HG03159 (cell line): ENCODE measurements around the gene UAP1L1.
"Not testable (repeated sequence)": the region's sequence is repeated elsewhere in the genome, so short reads cannot be mapped to it uniquely, and the experiment has no call there.

Experiments
- ATAC-seq: cut with Tn5 transposase; IDR thresholded peaks from one replicate; pipeline ENCODE4 v1.9.1; 2021; ENCODE audit warnings: mild to moderate bottlenecking, moderate library complexity; ENCODE audit not compliant: unreplicated experiment

UAP1L1 gene

DNA sequence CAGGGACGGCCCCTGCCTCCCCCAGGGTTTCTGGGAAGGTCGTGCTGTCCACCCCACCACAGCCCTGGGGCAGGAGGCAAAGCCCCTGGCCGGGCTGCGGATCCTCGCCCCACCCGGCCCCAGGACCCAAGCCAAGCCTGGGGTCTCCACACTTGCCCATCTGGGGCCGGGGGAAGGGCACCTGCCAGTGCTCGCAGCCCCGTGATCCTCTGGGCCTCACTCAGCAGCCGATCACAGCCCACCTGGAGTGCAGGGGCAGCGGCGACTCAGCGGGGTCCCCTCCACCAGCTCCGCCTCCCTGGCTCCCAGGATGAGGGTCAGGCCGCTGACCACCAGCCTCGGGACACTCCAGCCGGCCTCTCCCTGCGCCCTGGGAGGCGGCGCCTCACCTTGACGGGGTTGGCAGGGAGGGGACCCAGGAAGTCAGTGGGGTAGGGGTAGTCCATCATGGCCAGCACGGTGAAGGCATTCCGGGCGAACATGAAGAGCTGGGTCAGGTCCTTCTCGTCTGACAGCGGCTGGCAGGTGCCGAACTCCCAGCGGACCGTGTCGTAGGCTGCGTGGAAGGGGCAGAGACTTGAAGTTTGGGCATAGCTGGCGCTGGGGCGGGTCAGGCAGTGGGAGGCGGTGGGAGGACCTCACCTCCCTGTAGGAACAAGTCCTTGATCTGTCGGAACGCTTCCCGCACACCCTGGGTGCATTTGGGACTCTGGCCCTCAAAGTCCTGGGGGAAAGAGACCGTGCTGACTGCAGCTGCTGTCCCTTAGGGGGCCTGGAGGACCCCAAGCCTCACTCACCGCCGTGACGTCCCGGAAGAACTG, 35.5 kb downstream of the UAP1L1 start:
- no peak for ATAC-seq

DNA sequence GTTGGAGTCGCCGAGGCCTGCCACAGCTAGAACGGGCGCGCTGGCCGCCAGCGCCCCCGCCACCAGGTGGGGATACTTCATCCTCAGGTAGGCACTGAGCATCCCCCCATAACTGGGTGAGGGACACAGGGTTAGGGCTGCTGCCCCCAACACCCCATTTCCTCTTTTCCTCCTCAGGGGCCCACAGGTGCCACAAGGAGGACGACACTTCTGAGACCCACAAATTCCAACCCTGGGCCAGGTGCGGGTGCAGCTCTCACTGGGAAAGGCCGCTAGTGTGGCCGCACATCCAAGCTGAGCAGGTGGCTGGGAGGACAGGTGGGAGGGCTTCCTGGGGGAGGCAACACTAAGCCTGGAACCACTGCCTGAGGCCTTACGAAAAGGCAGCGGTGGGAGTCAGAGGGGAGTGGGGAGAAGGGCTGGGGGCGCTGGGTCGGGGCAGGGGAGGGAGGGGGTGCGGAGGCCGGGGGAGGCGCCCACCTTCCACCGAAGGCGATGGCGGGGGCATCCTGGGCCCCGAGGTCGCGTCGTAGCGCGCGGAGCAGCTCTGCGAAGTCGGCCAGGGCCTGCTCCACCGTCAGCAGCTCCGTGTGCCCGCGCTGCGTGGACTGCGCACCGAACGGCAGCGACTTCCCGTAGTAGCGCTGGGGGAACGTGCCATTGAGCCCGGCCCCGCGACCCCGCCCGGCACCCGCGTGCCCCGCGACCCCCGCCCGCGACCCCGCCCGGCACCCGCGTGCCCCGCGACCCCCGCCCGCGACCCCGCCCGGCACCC, 36.3 kb downstream of the UAP1L1 start:
- ATAC-seq: no peak

DNA sequence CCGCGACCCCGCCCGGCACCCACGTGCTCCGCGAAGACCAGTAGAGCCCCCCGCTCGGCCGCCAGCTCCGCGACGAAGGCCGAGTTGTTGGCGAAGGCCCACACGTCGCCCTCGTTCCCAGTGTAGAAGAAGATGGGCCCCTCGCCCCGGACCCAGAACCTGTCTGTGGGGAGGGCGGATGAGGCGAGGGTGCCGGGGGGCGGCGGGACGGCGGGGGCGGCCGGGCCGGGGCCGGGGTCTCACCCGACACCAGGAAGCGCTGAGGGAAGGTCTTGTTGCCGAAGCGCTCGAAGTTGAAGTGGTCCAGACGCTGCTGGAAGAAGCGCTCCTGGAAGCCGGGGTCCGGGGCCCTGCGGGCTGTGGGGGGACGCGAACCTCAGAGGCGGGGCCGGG, 36.9 kb downstream of the UAP1L1 start:
- ATAC-seq: peak; percentile 12

DNA sequence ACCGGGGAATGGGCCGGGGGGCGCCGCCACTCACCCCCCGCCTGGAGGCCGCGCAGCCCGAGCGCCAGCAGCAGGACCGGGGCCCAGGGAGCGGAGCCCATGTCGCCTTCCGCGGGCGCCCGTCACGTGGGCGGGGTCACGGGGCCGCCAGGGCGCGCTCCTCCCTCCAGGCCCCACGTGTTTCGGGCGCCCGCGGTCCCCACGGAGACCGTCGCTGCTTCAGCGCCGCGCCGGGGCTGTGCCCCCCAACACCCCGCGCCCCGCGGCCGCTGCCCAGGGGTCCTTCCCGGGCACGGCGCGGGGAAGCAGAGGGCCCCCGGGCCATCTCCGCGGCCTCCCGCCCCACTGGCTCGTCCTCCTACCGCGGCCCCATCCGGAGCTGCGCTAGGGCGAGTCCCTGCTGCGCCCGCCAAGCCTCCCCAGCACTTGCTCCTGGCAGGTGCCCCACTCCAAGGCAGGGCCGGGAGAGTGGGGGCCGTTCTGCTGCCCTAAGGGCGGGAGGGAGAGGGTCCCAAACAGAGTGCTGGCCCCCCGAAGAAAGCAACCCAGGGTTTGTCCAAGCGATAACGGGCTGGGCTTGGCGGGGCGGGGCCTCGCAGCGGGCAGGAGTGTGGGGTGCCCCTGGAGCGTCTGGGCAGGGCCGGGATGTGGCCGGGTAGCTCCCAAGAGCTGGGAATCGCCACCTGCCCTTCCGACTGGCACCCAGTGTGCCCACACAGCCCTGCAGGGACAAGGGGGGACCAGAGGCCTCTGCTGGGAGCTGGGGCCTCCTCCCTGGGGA, 37.5 kb downstream of the UAP1L1 start, which contains the start of gene DPP7:
Gene DPP7, minus strand, starts transcription at position 121 of the 781 bp plus-strand sequence. Its CDS starts 20 bp downstream, at position 101.
- peak; percentile 64 for ATAC-seq

DNA sequence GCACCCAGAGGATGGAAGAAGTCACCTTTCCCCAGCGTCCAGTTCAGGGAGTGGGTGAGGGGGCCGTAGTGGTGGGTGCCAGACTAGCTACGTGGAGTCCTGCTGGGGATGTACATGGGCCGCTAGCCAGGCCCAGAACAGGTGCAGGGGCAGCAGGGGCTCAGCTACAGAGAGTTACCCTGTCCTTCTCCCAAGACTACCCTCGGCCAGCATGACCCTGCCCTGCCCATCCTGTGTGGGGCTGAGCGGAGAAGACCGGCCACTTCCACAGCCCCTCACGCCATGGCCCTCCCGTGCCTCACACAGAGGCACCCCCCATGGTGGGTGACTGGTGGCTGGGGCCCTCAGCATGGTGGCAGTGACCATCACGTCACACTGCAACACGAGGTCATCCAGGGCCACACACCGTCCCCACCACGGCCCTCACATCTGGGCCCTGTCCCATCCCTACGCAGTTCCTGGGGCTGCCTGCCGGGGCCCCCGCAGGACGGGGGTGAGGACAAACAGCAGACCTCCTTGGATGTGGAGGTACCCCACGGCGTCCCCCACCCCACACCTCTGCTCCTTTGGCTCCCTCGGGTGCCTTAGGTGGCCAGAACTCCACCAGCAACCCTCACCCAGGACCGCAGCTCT, 38.2 kb downstream of the UAP1L1 start:
- no peak for ATAC-seq

DNA sequence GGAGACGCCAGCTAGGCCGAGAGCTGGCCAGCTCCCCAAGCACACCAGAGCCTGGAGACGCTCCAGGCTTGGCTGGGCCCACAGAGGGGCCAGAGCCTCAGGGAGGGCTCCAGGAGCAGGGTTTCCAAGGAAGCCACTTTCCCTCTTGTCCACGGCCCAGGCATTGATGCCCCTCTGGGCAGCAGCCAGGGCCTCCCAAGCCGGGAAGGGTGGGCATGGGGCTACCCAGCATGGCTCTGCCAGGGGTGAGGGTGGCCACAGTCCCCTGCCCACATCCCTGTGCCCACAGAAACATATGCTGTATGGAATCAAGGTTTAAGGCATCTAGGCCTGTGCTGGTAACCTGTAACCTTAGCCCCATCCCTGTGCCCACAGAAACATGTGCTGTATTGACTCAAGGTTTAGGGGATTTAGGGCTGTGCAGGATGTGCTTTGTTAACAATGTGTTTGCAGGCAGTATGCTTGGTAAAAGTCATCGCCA, 38.8 kb downstream of the UAP1L1 start:
- no peak for ATAC-seq

DNA sequence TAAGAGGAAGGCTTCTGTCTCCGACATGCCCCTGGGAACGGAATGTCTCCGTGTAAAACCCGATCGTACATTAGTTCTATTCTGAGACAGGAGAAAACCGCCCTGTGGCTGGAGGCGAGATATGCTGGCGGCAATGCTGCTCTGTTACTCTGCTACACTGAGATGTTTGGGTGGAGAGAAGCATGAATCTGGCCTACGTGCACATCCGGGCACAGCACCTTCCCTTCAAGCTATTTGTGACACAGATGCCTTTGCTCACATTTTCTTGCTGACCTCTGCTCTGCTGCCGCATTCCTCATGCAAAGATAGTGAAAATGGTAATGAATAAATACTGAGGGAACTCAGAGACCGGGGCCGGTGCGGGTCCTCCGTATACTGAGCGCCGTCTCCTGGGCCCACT, 39.4 kb downstream of the UAP1L1 start:
- ATAC-seq: no peak

DNA sequence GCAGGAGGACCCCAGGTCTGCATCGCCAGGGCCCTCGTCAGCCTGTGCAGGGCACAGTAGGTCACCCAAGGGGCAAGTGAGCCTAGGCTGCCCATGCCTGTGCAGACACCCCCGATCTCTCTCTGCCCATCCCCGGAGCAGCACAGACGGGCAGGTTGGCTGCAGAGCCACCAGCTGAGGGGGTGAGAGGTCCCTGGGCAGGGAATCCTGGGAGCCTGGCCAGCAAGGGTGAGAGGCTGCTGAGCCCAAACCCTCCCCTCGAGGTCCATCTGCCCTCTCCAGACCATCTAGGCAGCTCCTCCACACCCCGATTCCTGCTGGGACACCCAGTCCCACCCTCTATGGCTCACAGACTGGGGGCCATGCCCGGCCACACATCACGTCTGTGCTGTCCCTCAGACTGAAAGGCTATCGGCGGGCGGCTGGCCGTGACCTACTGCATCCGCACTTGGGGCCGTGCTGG, 40.0 kb downstream of the UAP1L1 start:
- no peak for ATAC-seq

DNA sequence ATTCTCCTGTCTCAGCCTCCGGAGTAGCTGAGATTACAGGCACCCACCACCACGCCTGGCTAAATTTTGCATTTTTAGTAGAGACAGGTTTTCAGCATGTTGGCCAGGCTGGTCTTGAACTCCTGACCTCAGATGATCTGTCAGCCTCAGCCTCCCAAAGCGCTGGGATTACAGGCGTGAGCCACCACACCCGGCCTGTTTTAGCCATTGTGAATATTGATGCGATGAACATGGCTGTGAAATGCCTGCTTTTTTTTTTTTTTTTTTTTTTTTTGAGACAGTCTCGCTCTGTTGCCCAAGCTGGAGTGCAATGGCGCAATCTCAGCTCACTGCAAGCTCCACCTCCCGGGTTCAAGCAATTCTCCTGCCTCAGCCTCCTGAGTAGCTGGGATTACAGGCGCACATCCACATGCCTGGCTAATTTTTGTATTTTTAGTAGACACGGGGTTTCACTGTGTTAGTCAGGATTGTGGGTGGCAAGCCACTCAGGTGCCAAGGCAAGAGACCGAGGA, 40.8 kb downstream of the UAP1L1 start:
- not testable (repeated sequence) for ATAC-seq

DNA sequence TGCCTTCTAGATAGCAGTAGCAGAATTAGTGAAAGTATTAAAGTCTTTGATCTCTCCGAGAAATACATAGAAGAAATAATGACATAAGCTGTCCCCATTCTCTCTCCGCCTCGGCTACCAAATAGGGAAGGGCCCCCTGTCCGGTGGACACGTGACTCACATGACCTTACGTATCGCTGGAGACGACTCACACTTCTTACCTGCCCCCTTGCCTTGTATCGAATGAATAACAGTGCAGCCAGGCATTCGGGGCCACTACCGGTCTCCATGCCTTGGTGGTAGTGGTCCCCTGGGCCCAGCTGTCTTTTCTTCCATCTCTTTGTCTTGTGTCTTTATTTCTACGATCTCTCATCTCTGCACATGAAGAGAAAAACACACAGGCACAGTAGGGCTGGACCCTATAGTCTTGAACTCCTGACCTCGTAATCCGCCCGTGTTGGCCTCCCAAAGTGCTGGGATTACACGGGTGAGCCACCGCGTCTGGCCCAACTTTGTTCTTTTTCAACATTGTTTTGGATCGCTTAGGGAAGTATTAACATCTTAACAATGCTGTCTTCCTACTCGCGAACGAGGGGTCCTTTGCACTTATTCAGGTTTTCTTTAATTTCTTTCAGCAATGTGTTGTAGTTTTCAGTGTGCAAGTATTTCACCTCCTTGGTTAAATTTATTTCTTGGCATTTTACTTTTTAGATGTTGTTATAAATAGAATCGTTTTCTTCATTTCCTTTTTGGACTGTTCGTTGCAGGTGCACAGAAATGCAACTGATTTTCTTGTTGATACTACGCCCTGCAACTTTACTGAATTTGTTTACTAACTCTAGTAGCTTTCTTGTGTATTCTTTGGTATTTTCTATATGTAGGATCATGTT, 44.8 kb downstream of the UAP1L1 start:
- ATAC-seq: not testable (repeated sequence)

DNA sequence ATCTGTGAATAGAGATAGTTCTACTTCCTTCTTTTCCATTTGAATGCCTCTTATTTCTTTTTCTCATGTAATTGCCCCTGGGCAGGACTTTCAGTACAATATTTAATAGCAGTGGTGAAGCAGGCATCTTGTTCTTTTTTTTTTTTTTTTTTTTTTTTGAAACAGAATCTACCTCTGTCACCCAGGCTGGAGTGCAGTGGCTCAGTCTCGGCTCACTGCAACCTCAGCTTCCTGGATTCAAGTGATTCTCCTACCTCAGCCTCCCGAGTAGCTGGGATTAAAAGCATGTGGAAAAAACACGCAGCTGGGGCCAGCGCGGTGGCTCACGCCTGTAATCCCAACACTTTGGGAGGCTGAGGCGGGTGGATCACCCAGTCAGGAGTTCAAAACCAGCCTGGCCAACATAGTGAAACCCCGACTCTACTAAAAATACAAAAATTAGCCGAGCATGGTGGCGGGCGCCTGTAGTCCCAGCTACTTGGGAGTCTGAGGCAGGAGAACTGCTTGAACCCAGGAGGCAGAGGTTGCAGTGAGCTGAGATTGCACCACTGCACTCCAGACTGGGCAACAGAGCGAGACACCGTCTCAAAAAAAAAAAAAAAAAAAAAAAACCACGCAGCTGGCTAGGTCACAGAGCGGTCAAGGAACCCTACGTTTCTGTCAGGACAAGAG, 45.6 kb downstream of the UAP1L1 start:
- not testable (repeated sequence) for ATAC-seq

DNA sequence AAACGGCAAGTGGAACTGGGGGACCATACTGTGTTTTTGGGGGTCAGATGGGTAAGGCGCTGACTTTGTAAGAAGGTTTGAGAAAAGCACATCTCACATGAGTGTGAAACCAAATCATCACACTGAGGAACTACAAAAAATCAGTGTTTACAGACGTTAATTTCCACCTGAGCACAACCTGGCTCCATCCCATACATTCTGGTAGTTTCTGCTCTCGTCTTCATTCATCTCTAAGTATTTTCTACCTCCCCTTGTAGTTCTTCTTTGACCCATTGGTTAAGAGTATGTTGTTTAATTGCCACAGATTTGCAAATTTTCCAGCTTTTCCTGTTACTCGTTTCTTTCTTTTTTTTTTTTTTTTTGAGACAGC, 46.1 kb downstream of the UAP1L1 start:
- ATAC-seq: peak; percentile 42

DNA sequence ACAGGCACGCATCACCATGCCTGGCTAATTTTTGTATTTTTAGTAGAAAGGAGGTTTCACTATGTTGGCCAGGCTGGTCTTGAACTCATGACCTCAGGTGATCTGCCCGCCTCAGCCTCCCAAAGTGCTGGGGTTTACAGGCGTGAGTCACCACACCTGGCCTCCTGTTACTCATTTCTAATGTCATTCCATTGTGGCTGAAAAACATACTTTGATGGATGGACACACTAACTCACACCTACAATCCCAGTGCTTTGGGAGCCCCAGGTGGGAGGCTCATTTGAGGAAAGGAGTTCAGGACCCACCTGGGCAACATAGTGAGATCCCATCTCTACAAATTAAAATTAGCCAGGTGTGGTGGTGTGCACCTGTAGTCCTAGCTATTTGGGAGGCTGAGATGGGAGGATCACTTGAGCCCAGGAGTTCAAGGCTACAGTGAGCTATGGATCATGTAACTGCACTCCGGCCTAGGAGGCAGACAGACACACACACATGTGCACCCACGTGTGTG, 46.7 kb downstream of the UAP1L1 start:
- not testable (repeated sequence) for ATAC-seq

DNA sequence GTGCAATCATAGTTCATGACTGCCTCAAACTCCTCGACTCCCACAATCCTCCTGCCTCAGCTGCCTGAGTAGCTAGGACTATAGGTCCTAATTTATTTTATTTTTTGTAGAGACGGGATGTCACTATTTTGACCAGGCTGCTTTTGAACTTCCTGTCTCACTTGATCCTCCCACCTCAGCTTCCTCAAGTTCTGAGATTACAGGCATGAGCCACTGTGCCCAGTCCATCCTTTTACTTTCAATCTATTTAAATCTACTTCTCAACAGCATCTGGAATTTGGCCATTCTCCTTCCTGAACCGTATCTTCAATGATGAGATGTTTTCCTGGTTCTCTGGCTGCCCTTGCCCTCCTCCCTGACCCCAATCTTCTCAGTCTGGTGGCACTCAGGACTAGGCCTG, 49.5 kb downstream of the UAP1L1 start:
- ATAC-seq: no peak

DNA sequence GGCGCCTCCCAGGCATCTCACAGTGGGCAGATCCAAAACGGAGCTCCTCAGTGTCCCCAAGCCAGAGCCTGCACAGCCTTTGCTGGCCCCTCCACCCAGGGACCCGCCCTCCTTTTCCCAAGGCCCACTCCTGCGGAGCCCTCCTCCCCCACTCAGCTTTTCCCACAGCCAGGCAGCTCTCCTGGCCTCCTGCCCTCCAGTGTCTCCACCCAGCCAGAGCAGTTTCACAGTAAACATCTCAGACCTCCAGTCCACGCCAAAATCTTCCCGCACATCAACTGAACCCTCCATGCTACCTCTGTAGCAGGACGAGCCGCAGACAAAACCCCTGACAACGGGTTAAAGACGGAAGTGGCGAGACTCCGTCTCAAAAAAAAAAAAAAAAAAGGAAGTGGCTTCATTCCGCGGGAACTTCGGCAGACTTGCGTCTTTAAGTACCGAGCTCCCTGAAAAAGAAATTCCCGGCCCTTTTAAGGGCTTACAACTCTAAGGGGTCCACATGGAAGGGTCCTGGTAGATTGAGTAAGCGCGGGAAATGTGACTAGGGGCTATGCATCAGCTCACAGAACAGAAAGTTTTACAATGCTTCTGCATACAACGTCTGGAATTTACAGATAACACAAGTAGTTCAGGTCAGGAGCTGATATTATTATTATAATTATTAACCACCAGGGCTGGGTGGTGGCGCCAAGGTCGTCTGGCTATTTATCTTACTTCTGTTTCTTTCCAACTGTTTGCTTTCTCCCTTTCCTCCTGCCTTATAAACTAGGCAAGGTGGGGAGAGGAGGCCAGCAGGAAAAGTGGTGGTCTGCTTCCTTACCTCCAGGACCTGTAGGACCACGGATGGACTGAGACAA, 50.2 kb downstream of the UAP1L1 start:
- ATAC-seq: no peak

DNA sequence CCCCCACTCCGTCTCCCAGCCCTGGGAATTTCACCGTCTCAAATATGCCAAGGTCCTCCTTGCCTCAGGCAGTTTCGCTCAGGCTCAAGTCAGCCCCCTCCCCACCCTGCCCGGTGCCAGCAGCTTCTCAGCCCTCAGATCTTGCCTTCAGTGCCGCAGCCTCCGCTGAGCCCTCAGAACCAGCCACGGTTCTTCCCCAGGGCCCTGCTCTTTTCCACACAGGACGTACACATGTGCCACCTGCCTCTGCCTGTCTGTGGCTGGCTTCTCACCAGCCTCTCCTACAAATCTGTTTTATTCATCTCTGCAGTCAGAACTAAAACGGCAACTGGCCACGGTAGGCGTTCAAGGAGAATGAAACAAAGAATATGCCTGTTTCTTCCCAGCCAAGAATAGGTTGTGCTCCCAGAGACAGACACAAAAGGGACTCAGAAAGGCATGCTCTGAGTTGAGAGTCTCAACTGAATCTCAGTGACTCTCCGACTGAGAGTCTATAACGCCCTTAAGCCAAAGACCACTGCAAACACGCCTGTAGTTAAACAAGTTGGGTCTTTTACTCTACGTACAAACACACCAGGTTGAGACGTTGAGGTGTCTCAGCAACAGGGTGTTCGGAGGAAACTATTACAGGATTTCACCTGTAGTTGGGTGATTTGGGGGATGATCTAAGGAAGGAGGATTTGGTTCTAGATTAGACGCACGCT, 51.0 kb downstream of the UAP1L1 start:
- ATAC-seq: no peak

DNA sequence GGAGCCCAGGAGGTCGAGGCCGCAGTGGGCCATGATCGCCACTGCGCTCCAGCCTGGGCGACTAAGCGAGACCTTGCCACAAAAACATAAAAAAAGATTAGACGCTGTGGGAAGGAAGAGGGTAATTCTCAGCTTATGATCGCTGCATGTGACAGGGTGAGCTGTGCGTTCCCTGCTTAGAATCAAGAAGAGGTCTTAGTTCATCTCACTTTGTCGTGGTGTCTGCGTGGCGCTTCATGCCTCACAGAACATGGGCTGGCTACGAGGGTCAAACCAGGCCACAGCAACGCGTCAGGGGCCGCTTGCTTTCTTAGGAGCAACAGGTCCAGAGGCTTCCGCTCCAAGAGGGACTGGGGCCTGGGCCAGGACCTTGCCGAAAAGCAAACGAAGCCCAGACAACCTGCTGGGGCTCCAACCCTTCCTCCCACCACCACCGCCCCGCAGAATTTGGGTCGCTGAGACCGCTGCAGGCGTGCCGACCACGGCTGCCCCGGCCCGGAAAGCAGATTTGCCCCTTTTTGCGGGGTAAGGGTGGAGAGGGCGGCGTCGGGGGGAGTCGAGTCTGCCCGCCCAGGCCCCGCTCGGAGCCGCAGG, 51.6 kb downstream of the UAP1L1 start:
- ATAC-seq: peak; percentile 6
